Natural killer cell (primary cell): ENCODE results near the gene CREG1. TPM values are rescaled to one million over a fixed set of nuclear protein-coding genes. Genes with fewer than 3 reads are reported as not detected.
A peak's percentile ranks its signal among the peaks of the same experiment; 100 is the strongest.

Experiments
- ATAC-seq, 3 donors: fragments of 150-1000 bp in 2 of 3; fragments of 200-7000 bp in 1 of 3; cut with Tn5 transposase; 1 replicate in 1 of 3; 2 replicates in 2 of 3; pipeline ENCODE4 v1.10.0; 2021; ENCODE audit warnings: mild to moderate bottlenecking in 2 of 3, moderate library complexity in 2 of 3
- DNase-seq, 2 donors: peaks; one replicate each; pipeline versions ENCODE4 v3.0.0 to v3.0.0-alpha.2; 2013 to 2021; ENCODE audit warnings: mixed read lengths in 1 of 2
- H3K27ac ChIP-seq: one replicate; pipeline ENCODE4 v1.5.1; 2013; ENCODE audit warnings: mild to moderate bottlenecking, low read length
- H3K27me3 ChIP-seq: one replicate; pipeline ENCODE4 v1.6.1; 2013; ENCODE audit warnings: low read length; ENCODE audit not compliant: control insufficient read depth, insufficient read depth
- H3K36me3 ChIP-seq: one replicate; pipeline ENCODE4 v1.6.1; 2013; ENCODE audit warnings: low read length; ENCODE audit not compliant: control insufficient read depth, insufficient read depth
- H3K4me1 ChIP-seq: one replicate; pipeline ENCODE4 v1.6.1; 2013; ENCODE audit warnings: low read length; ENCODE audit not compliant: control insufficient read depth, insufficient read depth
- H3K4me3 ChIP-seq: one replicate; pipeline ENCODE4 v1.5.1; 2013; ENCODE audit warnings: low read length
- H3K9me3 ChIP-seq: one replicate; pipeline ENCODE4 v1.6.1; 2013; ENCODE audit warnings: low read length; ENCODE audit not compliant: control insufficient read depth, insufficient read depth
- H3K27ac Mint-ChIP-seq, 2 donors: one replicate each; pipeline ENCODE4 v1.8.0; 2022; ENCODE audit warnings: mild to moderate bottlenecking in 2 of 2, mixed read lengths in 2 of 2, moderate library complexity in 1 of 2
- H3K27me3 Mint-ChIP-seq, 2 donors: one replicate each; pipeline ENCODE4 v1.8.0; 2022; ENCODE audit warnings: low read depth in 2 of 2, mixed read lengths in 2 of 2
- H3K36me3 Mint-ChIP-seq: one replicate; pipeline ENCODE4 v1.8.0; 2022; ENCODE audit warnings: mixed read lengths
- H3K4me1 Mint-ChIP-seq, 2 donors: one replicate each; pipeline ENCODE4 v1.8.0; 2022; ENCODE audit warnings: mixed read lengths in 2 of 2
- H3K4me3 Mint-ChIP-seq: one replicate; pipeline ENCODE4 v1.8.0; 2022; ENCODE audit warnings: mild to moderate bottlenecking, moderate library complexity, mixed read lengths
- H3K9me3 Mint-ChIP-seq, 2 donors: one replicate each; pipeline ENCODE4 v1.8.0; 2022; ENCODE audit warnings: mixed read lengths in 2 of 2
- WGBS: methylation state at CpG from one replicate; pipeline ENCODE4 v1.1.7; 2013; ENCODE audit warnings: missing lambda C conversion rate; ENCODE audit not compliant: insufficient coverage; 5-methylcytosine and 5-hydroxymethylcytosine counted together
- intact Hi-C: fragments of 100-400 bp; cut with micrococcal nuclease; formaldehyde crosslinking; loops from one replicate; pipeline ENCODE4 v1.14.2; 2022
- total RNA-seq, 4 donors: library from RNA; stranded (reverse); fragments of 120-200 nt in 1 of 4; gene quantifications; one replicate each; pipeline versions ENCODE4 v1.2.3 to v1.2.4, GENCODE V29; 2013 to 2022
- TF ChIP-seq, protein P1 (sequence below): fragments of 200-600 bp; IDR thresholded peaks from one replicate; pipeline ENCODE4 v1.8.0; 2022; ENCODE audit warnings: antibody characterized with exemption

The CREG1 gene
- total RNA-seq, 3 donors from 2014 or later (not counting 1 experiment from before 2014, with no cell fraction given), result 6.7 to 15.8 (median 8.9) TPM

DNA sequence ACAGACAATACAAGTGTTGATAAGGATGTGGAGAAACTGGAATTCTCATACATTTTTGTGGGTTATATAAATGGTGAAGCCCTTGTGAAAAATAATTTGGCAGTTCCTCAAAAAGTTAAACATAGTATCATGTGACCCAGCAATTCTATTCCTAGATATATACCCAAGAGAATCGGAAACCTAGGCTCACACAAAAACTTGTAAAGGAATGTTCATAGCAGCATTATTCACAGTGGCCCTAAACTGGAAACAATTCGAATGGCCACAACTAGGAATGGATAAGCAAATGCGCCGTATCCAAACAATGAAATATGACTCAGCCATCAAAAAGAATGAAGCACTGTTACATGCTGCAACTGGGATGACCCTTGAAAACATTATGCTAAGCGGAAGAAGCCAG lies 31.3 kb downstream of the CREG1 start:
- Mint-ChIP-seq H3K36me3 (peaks cover 8% of the 10 kb centered on the region), H3K4me3 (no peak overlapping the region), H3K4me1 (peaks cover 24 to 32% of the 10 kb centered on the region in 2 donors), H3K27ac (no peak overlapping the region), H3K9me3 (no peaks in the 10 kb centered on the region), H3K27me3 (peaks cover 0 to 4% of the 10 kb centered on the region in 2 donors)
- H3K36me3 ChIP-seq, result peaks cover 3% of the 10 kb centered on the region
- TF ChIP-seq, protein P1, sequence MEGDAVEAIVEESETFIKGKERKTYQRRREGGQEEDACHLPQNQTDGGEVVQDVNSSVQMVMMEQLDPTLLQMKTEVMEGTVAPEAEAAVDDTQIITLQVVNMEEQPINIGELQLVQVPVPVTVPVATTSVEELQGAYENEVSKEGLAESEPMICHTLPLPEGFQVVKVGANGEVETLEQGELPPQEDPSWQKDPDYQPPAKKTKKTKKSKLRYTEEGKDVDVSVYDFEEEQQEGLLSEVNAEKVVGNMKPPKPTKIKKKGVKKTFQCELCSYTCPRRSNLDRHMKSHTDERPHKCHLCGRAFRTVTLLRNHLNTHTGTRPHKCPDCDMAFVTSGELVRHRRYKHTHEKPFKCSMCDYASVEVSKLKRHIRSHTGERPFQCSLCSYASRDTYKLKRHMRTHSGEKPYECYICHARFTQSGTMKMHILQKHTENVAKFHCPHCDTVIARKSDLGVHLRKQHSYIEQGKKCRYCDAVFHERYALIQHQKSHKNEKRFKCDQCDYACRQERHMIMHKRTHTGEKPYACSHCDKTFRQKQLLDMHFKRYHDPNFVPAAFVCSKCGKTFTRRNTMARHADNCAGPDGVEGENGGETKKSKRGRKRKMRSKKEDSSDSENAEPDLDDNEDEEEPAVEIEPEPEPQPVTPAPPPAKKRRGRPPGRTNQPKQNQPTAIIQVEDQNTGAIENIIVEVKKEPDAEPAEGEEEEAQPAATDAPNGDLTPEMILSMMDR, result no peak
- no peak for DNase-seq
- H3K9me3 ChIP-seq, result no peaks in the 10 kb centered on the region
- ATAC-seq, result no peak
- H3K4me3 ChIP-seq, result no peak overlapping the region
- WGBS, result 98% methylated on average over 5 of the region's 5 CpGs
- intact Hi-C loops, result no loop called here
- no peak overlapping the region for H3K27ac ChIP-seq
- no peaks in the 10 kb centered on the region for H3K27me3 ChIP-seq
- peaks cover 11% of the 10 kb centered on the region for H3K4me1 ChIP-seq

DNA sequence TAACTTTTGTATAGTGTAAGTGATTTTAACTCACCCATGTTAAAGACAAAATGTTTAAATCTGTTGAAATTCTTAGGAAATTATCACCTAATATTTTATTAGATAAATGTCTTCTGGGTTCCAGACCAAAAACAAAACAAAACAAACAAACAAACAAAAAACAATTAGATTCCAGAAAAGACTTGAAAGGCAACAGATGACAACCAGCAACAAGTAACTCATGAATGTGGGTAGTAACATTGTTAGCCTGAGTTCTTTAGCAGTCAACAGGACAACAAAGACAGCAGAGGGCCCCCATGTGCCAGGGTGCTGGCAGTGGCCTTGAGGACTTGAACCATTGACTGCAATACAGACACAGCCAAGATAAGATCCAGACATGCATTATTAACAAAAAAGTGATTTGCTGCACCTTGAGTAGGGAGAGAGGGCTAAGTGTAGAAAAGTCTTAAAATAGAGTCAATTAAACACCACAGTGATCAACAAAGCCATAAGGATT lies 32.8 kb downstream of the CREG1 start:
- Mint-ChIP-seq H3K9me3 (no peaks in the 10 kb centered on the region), H3K27me3 (peaks cover 0 to 4% of the 10 kb centered on the region in 2 donors), H3K4me1 (peaks cover 39 to 47% of the 10 kb centered on the region in 2 donors), H3K36me3 (peaks cover 23% of the 10 kb centered on the region), H3K27ac (peak overlapping the region in 1 of 2 donors; percentile 100), H3K4me3 (no peak overlapping the region)
- DNase-seq, result peak in 1 of 2 donors; percentile 41
- Histone ChIP-seq H3K4me1 (peaks cover 19% of the 10 kb centered on the region), H3K4me3 (no peak overlapping the region), H3K9me3 (no peaks in the 10 kb centered on the region), H3K27me3 (no peaks in the 10 kb centered on the region), H3K36me3 (peaks cover 13% of the 10 kb centered on the region), H3K27ac (no peak overlapping the region)
- TF ChIP-seq, protein P1, result no peak
- intact Hi-C loops, result no loop called here
- no peak for ATAC-seq

DNA sequence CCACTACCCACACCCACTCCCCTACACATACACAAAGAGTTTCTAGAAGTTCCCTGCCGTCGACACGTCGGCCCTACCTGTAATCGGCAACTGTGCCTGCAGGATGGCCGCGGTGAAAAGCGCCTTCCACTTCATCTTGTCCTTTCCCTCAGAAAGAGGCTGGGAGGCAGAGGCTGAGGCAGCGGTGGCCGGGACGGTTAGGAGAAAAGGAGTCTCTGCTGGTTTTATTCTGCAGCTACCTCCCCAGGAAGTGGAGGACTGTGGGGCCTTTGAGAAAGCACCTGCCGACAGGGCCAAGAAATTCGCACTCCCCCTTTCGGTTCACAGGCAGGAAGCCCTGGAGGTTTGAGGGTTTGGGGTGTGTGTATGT lies 35.2 kb downstream of the CREG1 start, which contains the start of gene CD247:
Gene CD247, minus strand, starts transcription at position 199 of the 370 bp plus-strand sequence. Its CDS starts 64 bp downstream, at position 135.
- Mint-ChIP-seq H3K9me3 (no peaks in the 10 kb centered on the region), H3K27ac (peak within 1 kb of the TSS; percentile 91 to 100), H3K4me1 (peaks cover 49 to 58% of the 10 kb centered on the region in 2 donors), H3K36me3 (peaks cover 25% of the 10 kb centered on the region), H3K27me3 (no peaks in the 10 kb centered on the region), H3K4me3 (peak within 1 kb of the TSS; percentile 95)
- H3K27ac ChIP-seq, result peak within 1 kb of the TSS; percentile 97
- DNase-seq (peak; percentile 75 to 93), ATAC-seq (peak; percentile 55 to 79 (median 73))
- H3K27me3 ChIP-seq, result no peaks in the 10 kb centered on the region
- WGBS, result 28% methylated on average over 14 of the region's 14 CpGs
- no peaks in the 10 kb centered on the region for H3K9me3 ChIP-seq
- TF ChIP-seq, protein P1, result no peak
- intact Hi-C loops, result loop anchor here (1.0 to 5.0 kb wide), 4 partner anchors 64 to 296 kb away; partner anchors contain the start of gene POU2F1
- peaks cover 36% of the 10 kb centered on the region for H3K4me1 ChIP-seq
- H3K36me3 ChIP-seq, result peaks cover 30% of the 10 kb centered on the region
- H3K4me3 ChIP-seq, result peak within 1 kb of the TSS; percentile 96
